GM19043 (cell line): Measurements from ENCODE around the gene TPST1.

Experiments
- ATAC-seq: cut with Tn5 transposase; IDR thresholded peaks from one replicate; pipeline ENCODE4 v1.9.1; 2021; ENCODE audit warnings: low read depth; ENCODE audit not compliant: unreplicated experiment

The TPST1 gene

DNA sequence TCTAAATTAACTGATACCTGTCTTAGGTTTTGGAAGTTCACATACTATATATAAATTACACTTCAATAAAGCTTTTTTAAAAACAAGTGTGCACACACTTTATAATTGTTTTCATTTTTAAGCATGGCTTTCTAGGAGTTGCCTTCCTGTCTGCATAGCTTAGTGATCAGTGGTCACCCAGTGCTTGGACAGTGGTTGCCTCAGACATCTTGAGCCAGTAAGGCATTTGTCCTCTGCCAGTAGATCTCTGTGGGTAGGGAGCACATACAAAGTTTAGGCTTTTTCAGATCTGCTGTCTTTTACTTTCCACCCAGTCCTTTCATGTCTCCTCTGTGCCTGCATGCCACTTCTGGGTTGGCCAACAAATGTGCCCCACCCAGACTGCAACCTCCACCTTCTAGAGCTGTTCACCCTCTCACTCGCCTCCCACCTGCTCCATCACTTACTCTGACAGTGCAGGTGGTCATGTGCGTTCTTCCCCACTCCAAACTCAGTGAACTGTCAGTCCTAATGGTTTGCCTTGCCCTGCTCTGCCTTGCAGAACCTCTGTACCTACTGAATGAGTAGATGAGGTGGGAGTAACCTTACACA lies 31.7 kb downstream of the TPST1 start:
- no peak for ATAC-seq

DNA sequence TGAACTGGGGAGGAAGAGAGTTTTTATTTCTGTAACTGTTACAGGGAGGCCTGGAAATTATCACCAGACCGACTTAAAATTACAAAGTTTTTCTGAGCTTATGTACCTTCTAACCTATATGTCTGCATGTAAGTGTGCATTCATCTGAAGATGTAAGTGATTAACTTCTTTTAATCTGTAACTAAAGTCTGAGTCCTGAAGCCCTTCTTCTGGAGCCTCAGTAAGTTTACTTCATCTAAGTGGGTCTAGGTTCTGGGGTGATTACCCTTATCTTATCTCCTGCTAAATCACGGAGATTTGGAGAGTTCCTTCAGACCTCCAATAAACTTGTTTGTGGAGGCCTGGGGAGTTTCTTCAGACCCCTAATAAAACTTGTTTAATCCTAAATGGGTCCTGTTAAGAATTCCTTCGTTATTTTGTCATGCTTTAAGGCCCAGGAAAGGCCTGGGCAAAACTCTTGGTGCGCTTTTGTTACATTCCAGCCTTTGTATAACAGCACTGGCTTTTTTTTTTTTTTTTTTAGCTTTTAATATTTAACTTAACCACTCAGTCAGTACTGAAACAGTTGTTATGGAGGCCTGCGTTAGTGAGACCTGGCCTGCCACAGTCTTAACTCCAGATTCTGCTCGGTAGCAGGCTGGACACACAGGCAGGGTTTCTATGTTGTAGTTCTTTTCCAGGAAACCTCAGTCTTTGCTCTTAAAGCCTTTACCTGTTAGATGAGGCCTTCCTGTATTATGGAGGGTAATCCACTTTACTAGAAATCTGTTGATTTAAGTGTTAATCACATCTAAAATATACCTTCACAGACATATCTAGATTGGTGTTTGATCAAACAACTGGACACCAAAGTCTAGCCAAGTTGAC lies 33.0 kb downstream of the TPST1 start:
- ATAC-seq = peak; percentile 71

DNA sequence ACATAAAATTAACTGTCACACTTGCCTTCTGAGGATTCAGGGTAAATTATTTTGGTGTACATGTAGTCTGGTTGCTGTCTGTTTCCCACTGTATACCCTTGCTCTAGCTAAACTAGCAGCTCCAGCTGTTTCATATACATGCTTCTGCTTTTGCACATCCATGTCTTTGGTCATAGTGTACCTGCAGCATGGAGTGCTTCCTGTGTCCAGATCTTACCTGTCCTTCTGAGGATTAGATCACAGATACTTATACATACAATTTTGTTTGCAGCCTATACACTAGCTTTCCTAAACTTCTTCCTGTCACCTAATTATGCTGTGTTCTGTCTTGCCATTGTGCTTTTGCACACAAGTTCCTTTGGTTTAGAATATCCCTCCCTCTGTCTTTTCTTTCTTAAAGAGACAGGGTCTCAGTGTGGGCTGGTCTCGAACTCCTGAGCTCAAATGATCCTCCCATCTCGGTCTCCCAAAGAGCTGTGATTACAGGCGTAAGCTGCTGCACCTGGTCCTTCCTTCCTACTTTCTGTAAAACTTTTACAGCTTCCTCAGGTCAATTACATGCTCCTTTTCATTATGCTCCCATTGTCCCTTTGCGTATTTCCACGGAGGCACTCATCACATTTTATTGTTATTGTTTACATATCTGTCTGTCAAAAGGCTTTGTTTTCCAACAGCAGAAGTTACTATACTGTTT lies 33.8 kb downstream of the TPST1 start:
- peak; percentile 55 for ATAC-seq

DNA sequence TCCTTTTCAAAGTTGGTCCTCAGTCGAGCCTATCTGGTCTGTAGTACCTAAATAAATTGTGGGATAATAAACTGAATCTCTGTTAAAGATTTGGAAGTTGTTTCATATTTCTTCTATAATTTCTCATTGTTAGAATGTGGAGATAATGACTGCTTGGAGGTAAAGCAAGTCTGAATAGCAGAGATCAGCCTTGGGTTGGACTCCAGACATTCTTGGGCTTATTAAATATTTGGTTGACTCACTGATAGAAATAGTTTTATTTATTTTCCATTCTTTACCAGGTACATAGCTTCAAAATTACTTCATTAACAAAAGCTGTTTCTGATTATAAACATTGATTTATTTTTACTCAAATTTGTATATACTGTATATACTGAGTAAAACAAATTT lies 34.3 kb downstream of the TPST1 start:
- no peak for ATAC-seq

DNA sequence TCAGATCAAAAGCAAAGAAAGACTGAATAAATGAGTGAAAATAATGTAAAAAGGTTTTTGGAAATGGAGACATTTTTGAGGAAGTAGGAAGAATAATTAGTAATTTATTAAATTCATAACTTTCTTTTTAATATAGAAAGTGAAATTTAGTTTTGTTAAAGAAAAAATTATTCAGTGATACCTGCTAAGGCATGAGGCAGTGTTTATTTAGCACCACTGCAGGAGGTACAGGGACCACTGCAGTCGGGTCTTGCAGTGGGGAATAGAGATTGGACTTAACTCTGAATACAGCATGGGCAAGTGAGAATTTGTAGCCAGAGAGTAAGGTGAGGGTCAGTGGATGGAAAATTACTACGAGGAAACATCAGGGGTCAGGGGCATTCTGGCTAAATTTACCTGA lies 39.9 kb downstream of the TPST1 start:
- no peak for ATAC-seq

DNA sequence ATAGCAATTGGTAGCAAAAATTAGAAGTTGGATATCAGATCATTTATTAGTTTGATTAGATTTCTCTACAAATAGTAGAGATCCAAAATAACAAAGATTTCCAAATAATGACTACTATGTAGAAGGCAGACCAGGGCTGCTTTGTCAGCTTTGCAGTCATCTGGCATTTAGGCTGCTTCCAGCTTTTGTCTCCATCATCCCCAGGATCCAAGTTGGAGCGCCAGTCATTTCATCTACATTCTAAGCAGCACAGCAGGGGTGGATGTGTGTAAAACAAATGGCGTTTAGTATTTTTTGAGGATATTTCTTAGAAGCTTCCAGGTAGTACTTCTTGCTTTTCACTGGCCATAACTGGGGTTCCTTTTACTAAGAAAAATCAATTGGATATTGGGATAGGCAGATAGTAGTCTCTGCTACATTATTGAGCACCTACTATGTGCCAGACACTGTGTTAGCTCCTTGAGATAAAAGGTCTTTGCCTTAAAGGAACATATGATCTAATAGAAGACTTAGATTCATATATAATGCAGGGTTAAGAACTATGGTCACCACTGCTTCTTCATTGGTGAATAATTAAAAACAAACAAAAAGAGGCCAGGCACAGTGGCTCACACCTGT lies 41.5 kb downstream of the TPST1 start:
- no peak for ATAC-seq

DNA sequence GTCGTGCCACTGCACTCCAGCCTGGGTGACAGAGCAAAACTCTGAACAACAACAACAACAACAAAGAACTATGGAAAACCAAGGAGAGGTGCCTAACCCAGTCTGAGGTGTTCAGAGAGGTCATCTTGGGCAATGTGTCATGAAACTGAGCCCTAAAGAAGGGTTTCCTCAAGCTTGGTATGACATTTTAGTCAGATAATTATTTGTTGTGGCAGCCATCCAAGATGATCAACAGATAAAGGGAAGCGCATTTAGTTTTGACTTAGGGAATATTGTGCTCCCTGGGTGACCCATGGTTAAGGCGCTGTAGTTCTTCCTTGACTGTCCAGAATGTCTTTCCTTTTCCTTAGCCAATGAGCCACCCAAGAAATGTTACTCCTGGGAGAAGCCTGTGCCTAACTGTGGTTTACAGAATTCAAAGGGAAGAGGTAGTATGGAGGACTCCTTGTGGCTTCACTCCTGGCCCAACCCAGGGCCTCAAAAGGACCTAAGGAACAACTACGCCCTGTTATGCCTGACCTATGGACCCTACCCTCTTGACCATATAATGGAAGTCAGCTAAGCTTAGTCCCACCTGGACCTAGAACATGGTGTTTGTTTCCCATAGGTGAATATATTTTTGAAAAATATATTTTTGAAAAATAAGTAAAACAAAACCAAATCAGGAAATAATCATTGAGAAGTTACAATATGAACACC lies 42.4 kb downstream of the TPST1 start:
- no peak for ATAC-seq

DNA sequence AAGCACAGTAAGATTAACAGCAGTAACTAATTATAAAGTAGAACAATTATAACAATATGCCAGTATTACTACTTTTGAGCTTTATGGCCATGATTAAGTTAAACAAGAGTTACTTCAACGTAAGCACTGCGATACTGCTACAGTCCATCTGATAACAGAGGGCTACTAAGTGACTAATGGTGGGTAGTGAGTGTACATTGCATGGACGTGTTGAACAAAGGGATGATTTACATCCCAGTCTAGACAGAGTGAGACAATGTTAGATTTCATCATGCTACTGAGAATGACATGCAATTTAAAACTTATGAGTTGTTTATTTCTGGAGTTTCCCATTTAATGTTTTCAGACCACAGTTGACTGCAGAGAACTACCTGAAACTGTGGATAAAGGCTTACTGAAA lies 45.6 kb downstream of the TPST1 start:
- no peak for ATAC-seq

DNA sequence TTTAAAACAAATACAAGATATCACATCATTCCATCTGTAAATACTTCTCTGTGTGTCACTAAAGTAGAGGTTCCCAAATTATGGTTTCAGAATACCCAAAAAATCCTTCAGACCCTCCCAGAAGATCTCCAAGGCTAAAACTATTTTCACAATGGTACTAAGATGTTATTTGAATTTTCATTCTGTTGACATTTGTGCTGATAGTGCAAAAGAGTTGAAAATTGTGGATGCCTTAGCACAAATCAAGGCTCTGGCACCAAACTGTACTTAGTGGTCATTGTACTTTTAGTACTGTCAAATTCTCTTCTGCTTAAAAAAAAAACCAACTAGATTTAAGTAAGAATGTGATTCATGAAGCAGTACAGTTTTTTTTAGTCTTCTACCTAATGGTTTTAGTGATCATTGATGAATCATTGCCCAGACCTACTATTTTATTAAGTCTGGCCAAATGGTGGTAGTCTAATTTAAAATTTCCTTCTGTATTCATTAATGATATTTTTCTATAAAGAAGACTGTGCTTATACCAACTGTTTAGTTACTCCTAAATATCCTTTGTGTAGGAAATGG lies 50.5 kb downstream of the TPST1 start:
- no peak for ATAC-seq

DNA sequence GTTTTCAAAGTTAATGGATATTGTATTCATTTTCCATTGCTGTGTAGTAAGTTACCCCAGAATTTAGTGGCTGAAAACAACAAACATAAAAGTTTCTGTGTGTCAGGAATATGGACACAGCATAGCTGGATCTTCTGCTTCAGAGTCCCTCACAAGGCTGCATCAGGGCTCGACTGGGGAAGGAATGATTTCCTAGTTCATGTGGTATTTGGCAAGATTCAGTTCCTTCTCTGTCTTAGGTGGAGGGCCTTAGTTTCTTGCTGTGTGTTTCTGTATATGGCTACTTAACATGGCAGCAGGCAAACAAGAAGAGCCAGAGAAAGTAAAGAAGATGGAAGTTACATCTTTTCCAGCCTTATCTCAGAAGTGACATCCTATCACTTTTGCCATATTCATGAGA lies 51.1 kb downstream of the TPST1 start:
- ATAC-seq = no peak

DNA sequence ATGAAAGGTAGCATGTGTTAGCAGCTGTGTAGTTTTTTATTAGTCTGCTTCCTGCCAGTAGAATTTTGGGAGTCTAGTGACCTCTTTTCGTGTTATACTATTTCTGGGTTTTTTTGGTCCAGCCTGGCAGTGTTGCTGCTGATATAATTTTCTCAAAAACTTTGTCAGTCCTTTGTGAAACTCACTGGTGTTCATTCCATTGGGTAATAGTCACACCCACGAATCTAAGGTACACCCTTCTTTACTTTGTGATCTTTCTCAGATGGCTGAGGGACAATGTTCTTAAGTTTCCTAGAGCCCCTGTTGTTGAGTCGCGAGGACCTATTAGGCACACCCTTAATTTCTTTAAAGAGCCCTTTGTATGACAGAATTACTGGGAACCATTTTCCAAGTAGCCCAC lies 52.3 kb downstream of the TPST1 start:
- ATAC-seq = no peak

DNA sequence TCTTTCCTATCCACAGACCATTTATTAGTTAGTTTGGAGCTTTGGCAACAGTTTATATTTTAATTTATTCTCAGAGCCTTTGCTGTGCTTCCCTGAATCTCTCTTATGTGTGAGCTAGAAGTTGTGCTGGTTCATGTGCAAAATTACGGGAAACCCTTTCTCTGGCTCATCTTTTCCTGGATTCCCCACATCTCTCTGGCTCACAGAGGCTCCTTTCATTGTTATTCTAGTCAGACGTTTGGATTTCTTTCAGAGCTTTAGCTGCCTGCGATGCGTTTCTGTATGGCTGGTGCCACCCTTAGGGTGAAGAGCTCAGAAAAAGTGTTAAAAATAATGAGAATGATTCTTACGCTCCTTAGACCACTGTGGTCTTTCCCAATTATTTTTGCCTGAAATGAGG lies 53.3 kb downstream of the TPST1 start:
- ATAC-seq = no peak

DNA sequence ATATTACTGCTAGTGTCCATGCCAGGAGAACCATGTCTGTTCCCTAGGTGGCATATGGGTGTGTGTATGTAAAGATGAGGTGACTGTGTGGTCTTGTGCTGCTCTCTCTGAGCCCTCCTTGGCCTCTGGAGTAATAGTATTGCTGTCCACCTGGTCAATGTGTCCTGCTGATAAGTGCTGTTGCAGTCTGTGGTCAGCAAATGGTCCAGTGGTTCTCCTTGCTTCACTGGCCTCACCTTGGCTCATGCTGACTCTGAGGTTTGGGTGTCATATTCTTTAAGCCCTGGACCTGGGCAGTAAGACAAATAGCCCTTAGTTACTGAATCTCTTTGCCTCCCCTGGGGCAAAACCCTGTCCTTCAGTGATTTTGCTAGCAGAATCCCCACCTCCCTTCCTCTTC lies 56.8 kb downstream of the TPST1 start:
- no peak for ATAC-seq

DNA sequence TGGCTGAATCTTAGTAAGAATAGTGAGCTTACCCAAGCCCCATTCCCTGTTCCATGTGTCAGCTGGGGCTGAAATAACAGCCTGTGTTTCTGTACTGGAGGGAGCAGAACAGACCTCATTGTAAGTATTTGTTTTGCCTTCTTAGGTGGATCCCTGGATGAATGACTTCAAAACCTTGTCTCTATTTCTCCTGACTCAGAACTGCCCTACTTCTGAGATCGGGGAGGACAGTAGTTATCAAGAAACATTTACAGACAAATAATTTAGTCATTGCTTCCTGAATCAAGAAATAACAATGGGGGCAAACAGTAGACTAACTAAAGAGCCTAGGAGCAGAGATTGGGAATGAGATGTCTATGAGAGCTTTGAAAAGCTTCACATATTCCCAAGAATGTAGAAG lies 58.8 kb downstream of the TPST1 start:
- ATAC-seq = no peak

DNA sequence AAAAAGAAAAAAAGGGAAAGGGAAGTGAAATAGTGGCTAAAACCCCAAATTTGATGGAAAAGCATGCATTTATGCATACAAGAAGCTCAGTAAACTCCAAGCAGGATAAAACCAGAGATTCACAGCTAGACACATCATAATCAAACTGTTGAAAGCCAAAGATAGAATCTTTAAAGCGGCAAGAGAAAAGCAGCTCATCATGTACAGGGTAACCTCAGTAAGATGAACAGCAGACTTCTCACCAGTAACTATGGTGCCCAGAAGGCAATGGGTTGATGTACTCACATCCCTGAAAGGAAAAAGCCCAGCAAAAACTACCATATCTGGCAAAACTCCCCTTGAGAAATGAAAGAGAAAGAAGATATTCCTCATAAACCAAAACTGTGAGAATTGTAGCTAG lies 60.4 kb downstream of the TPST1 start:
- no peak for ATAC-seq

DNA sequence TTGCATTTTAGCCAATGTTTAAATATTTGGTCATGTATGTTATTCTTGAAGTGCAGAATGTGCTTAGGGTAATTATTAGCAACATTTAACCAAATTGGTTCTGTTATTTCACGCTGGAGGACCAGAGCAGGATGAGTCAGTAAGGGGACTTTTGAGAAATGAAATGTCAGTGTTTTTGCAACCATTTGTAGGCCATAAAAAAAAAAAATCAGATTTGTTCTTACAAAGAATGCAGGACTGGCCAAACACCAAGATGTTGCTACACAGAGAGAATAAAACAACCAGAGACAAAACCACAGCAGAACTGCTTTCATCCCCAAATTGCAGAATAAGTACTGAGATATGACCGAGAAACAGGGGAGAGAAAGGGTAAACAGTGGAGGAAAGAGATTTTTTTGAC lies 62.1 kb downstream of the TPST1 start:
- no peak for ATAC-seq

DNA sequence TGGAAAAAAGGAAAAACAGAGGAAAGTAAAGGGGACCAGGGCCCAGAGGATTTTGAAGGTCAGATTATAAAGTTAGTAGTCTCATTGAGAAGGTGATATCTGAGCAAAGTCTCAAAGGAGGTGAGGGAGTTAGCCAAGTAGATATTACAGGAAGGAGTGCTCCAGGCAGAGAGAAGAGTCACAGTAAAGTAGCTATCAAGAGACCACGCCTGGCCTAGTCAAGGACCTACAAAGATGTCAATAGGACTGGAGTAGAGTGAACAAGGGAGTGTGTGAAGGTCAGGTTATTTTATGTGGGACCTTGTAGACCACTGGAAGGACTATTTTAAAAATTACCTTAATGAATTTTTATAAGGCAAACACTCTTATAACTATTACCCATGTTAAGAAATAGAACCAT lies 64.8 kb downstream of the TPST1 start:
- ATAC-seq = no peak

DNA sequence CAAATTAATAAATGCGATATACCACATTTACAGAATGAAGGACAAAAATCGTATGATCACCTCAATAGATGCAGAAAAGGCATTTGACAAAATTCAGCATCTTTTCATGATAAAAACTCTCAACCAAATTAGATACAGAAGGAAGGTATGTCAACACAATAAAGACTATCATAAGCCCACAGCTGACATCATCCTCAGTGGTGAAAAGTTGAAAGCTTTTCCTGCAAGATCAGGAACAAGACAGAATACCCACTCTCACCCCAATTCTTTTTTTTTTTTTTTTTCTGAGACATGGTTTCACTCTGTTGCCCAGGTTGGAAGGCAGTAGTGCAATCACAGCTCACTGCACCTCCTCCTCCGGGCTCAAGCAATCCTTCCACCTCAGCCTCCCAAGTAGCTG lies 67.2 kb downstream of the TPST1 start:
- ATAC-seq = no peak

DNA sequence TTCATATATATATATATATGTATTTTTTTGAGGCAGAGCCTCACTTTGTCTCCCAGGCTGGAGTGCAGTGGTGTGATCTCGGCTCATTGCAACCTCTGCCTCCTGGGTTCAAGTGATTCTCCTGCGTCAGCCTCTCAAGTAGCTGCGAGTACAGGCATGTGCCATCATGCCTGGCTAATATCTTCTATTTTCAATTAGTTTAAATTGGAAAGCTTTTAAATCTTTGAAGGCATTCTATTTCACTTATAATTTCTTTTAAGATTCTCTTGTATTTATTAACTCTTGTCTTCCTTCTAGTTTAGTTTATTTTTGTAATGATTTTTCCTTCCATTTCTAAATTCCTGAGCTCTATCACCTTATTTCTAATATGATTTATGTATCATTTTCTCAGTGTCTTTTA lies 71.2 kb downstream of the TPST1 start:
- ATAC-seq = no peak

DNA sequence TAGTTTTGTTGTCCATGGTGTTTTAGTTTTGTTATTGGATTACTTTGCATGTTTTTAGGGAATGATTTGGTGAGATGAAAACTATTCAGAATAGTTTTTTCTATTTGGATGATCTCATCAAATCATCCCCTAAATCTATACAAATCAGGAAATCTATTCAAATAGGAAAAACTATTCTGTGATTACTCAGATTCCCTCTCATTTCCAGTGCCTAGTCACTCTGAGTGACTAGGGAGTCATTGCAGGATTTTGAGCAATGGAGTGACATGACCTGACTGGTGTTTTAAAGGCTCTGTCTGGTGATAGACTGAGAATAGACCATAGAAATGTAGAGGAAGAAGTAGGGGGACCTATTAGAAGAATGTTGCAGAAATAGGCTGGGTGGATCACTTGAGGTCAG lies 72.4 kb downstream of the TPST1 start:
- ATAC-seq = no peak
